ENCODE results near the gene ASTN2. TPM values are rescaled to one million over a fixed set of nuclear protein-coding genes. Genes with fewer than 3 reads are reported as not detected.

The ASTN2 gene
- total RNA-seq, 4 donors from 2014 or later, result 3.0 to 7.0 (median 5.2) TPM

GRCh38 chr9:116404228-116404627 lies 1010.6 kb downstream of the ASTN2 start:
- no peaks in the 10 kb centered on the region for H3K9me3 ChIP-seq
- no peaks in the 10 kb centered on the region for H3K4me1 ChIP-seq
- WGBS, 2 donors (ENCODE audit: low coverage in 1 of 2), result 92 to 100% methylated on average over 3 of the region's 3 CpGs
- H3K36me3 ChIP-seq, result no peaks in the 10 kb centered on the region
- no peak overlapping the region for H3K27ac ChIP-seq
- no peak overlapping the region for H3K4me3 ChIP-seq
- intact Hi-C loops (cut with DNase I; ENCODE audit: low total_unique reads) (no loop called here), in situ Hi-C loops (cut with MboI; ENCODE audit: low pct_ligation_motif_present in 1 of 4, low pct_unique_long_range_greater_than_20kb in 1 of 4, low sequenced_read_pairs in 3 of 4) (loop anchor here in 1 of 4 donors (25.0 kb wide), 1 partner anchor 92 kb away; no protein-coding TSS in a partner anchor)
- no peak for TF ChIP-seq POLR2A (IDR thresholded peaks at IDR 0.05)
- no peak for TF ChIP-seq CTCF (IDR thresholded peaks at IDR 0.05)
- no peak for TF ChIP-seq POLR2AphosphoS5 (IDR thresholded peaks at IDR 0.05)
- no peak for TF ChIP-seq EP300 (IDR thresholded peaks at IDR 0.05; ENCODE audit: low read depth)
- DNase-seq, result no peak
- no peaks in the 10 kb centered on the region for H3K27me3 ChIP-seq

GRCh38 chr9:116403171-116403570 lies 1011.7 kb downstream of the ASTN2 start:
- no peaks in the 10 kb centered on the region for H3K36me3 ChIP-seq

GRCh38 chr9:116395699-116396037 lies 1019.2 kb downstream of the ASTN2 start:
- Histone ChIP-seq H3K27ac (no peak overlapping the region), H3K36me3 (no peaks in the 10 kb centered on the region), H3K9me3 (no peaks in the 10 kb centered on the region), H3K4me1 (no peaks in the 10 kb centered on the region), H3K27me3 (no peaks in the 10 kb centered on the region), H3K4me3 (no peak overlapping the region)
- TF ChIP-seq CTCF (IDR thresholded peaks at IDR 0.05), result no peak
- intact Hi-C loops (cut with DNase I; ENCODE audit: low total_unique reads), result no loop called here
- no peak for DNase-seq
- in situ Hi-C loops (cut with MboI; ENCODE audit: low pct_ligation_motif_present in 1 of 4, low pct_unique_long_range_greater_than_20kb in 1 of 4, low sequenced_read_pairs in 3 of 4), result no loop called here
- WGBS, 2 donors (ENCODE audit: low coverage in 1 of 2), result 92 to 100% methylated on average over 1 to 3 of the region's 3 CpGs

More at GRCh38 chr9:116403171-116403570, 1011.7 kb downstream of the ASTN2 start:
- no peak for DNase-seq
- H3K9me3 ChIP-seq, result no peaks in the 10 kb centered on the region
- intact Hi-C loops (cut with DNase I; ENCODE audit: low total_unique reads) (no loop called here), in situ Hi-C loops (cut with MboI; ENCODE audit: low pct_ligation_motif_present in 1 of 4, low pct_unique_long_range_greater_than_20kb in 1 of 4, low sequenced_read_pairs in 3 of 4) (loop anchor here in 1 of 4 donors (25.0 kb wide), 1 partner anchor 91 kb away; no protein-coding TSS in a partner anchor)
- H3K27ac ChIP-seq, result no peak overlapping the region
- no peaks in the 10 kb centered on the region for H3K27me3 ChIP-seq
- H3K4me1 ChIP-seq, result no peaks in the 10 kb centered on the region
- no peak for TF ChIP-seq EP300 (IDR thresholded peaks at IDR 0.05; ENCODE audit: low read depth)
- no peak overlapping the region for H3K4me3 ChIP-seq

GRCh38 chr9:116394894-116395698 lies 1019.8 kb downstream of the ASTN2 start:
- 79 to 86% methylated on average over 4 to 5 of the region's 5 CpGs for WGBS, 2 donors (ENCODE audit: low coverage in 1 of 2)
- intact Hi-C loops (cut with DNase I; ENCODE audit: low total_unique reads) (no loop called here), in situ Hi-C loops (cut with MboI; ENCODE audit: low pct_ligation_motif_present in 1 of 4, low pct_unique_long_range_greater_than_20kb in 1 of 4, low sequenced_read_pairs in 3 of 4) (no loop called here)
- Histone ChIP-seq H3K4me3 (no peak overlapping the region), H3K27ac (no peak overlapping the region), H3K9me3 (no peaks in the 10 kb centered on the region), H3K27me3 (no peaks in the 10 kb centered on the region), H3K4me1 (no peaks in the 10 kb centered on the region), H3K36me3 (no peaks in the 10 kb centered on the region)
- no peak for DNase-seq
- no peak for TF ChIP-seq EP300 (IDR thresholded peaks at IDR 0.05; ENCODE audit: low read depth)
- no peak for TF ChIP-seq POLR2AphosphoS5 (IDR thresholded peaks at IDR 0.05)
- no peak for TF ChIP-seq CTCF (IDR thresholded peaks at IDR 0.05)
- no peak for TF ChIP-seq POLR2A (IDR thresholded peaks at IDR 0.05)

- intact Hi-C loops (cut with DNase I; ENCODE audit: low total_unique reads) (no loop called here), in situ Hi-C loops (cut with MboI; ENCODE audit: low pct_ligation_motif_present in 1 of 4, low pct_unique_long_range_greater_than_20kb in 1 of 4, low sequenced_read_pairs in 3 of 4) (no loop called here)
- TF ChIP-seq POLR2AphosphoS5 (IDR thresholded peaks at IDR 0.05), result no peak
- no peak for TF ChIP-seq POLR2A (IDR thresholded peaks at IDR 0.05)
- no peak for TF ChIP-seq CTCF (IDR thresholded peaks at IDR 0.05)
- no peak for TF ChIP-seq EP300 (IDR thresholded peaks at IDR 0.05; ENCODE audit: low read depth)
- Histone ChIP-seq H3K4me3 (no peak overlapping the region), H3K9me3 (no peaks in the 10 kb centered on the region), H3K36me3 (no peaks in the 10 kb centered on the region), H3K27me3 (no peaks in the 10 kb centered on the region), H3K4me1 (no peaks in the 10 kb centered on the region), H3K27ac (no peak overlapping the region)
- 87 to 91% methylated on average over 6 of the region's 6 CpGs for WGBS, 2 donors (ENCODE audit: low coverage in 1 of 2)
- no peak for DNase-seq
These were observed 1020.8 kb downstream of the ASTN2 start for GRCh38 chr9:116394070-116394469.

All from transverse colon (tissue), 4 donors.